GM10248 (cell line): Measurements from ENCODE around the gene OIP5.
"Not testable (repeated sequence)": the region's sequence is repeated elsewhere in the genome, so short reads cannot be mapped to it uniquely, and the experiment has no call there.

Experiments
- CTCF ChIA-PET: fragments of 300-600 bp; sonication (Branson Sonifier 250); formaldehyde crosslinking; extraction: SDS; loops from one replicate; lab custom pipeline; 2021; ENCODE audit warnings: antibody characterized with exemption; lab: Yijun Ruan, JAX
- POLR2A ChIA-PET: fragments of 350-650 bp; sonication (Branson Sonifier 250); formaldehyde crosslinking; extraction: SDS; loops from one replicate; lab custom pipeline; 2020; ENCODE audit warnings: antibody characterized with exemption; lab: Yijun Ruan, JAX
- DNase-seq: peaks from one replicate; pipeline ENCODE4 v3.0.0; 2012; ENCODE audit errors: extremely low spot score
- TF ChIP-seq, protein P1 (sequence below): IDR thresholded peaks from 2 replicates; pipeline ENCODE4 v1.5.1; 2012; ENCODE audit warnings: mild to moderate bottlenecking, low read depth; ENCODE audit errors: extremely low read depth, missing control alignments, control extremely low read depth

The OIP5 gene

DNA sequence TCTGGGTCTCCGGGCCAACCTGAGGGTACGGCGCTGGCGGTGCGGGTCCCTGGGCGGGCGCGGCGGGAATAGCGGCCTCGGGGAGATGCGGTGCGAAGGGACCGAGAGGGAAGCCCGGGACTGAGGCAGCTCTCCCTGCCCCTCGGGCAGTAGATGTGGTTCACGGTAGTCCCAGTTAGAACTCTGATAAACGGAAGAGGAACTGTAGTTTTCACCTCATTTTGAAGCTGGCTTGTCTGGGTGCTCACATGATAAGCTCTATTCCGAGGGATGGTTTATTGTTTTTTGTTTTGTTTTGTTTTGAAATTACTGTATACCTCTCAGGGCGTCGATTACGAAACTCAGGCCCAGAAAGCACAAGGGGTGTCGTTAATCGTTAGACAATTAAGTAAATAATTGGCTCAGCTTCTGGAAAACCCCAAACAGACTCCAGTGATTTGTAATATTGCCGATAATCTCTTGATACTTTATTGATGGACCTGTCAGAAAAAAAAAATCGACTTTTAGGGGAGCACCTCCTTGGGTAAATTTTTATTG, 703 bp upstream of the OIP5 start:
- POLR2A ChIA-PET: interaction anchor here (1.0 kb wide), 1 partner anchor 10 kb away, joined by 9 read pairs; no protein-coding TSS in a partner anchor
- CTCF ChIA-PET: interaction anchor here (0.7 to 2.0 kb wide), 15 partner anchors 9 to 474 kb away, joined by 3 to 8 read pairs (median 3); partner anchors contain the start of gene VPS18
- TF ChIP-seq, protein P1, sequence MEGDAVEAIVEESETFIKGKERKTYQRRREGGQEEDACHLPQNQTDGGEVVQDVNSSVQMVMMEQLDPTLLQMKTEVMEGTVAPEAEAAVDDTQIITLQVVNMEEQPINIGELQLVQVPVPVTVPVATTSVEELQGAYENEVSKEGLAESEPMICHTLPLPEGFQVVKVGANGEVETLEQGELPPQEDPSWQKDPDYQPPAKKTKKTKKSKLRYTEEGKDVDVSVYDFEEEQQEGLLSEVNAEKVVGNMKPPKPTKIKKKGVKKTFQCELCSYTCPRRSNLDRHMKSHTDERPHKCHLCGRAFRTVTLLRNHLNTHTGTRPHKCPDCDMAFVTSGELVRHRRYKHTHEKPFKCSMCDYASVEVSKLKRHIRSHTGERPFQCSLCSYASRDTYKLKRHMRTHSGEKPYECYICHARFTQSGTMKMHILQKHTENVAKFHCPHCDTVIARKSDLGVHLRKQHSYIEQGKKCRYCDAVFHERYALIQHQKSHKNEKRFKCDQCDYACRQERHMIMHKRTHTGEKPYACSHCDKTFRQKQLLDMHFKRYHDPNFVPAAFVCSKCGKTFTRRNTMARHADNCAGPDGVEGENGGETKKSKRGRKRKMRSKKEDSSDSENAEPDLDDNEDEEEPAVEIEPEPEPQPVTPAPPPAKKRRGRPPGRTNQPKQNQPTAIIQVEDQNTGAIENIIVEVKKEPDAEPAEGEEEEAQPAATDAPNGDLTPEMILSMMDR: no peak
- DNase-seq: peak; percentile 63

DNA sequence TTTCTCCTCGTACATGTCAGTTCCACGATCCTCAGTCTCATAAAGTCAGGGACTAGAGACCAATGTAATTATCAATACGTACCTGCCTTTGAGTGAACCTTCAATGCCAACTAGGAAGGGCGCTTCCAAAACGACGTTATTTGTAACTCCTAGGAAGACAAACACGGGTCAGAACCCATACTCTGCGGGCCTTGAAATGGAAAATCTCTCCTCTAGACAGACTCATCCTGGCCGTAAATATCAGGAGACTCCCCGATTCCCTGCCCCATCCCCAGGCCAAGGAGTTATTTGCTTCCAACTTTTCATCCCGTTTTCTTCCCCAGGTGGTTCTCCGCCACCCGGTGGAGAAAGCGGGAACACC, 578 bp downstream of the OIP5 start:
- ChIA-PET CTCF (interaction anchor here (1.0 to 1.7 kb wide), 8 partner anchors 9 to 429 kb away, joined by 3 to 6 read pairs (median 3); no protein-coding TSS in a partner anchor), POLR2A (interaction anchor here (1.0 kb wide), 1 partner anchor 9 kb away, joined by 9 read pairs; no protein-coding TSS in a partner anchor)
- DNase-seq: no peak
- TF ChIP-seq, protein P1: peak; percentile 61

DNA sequence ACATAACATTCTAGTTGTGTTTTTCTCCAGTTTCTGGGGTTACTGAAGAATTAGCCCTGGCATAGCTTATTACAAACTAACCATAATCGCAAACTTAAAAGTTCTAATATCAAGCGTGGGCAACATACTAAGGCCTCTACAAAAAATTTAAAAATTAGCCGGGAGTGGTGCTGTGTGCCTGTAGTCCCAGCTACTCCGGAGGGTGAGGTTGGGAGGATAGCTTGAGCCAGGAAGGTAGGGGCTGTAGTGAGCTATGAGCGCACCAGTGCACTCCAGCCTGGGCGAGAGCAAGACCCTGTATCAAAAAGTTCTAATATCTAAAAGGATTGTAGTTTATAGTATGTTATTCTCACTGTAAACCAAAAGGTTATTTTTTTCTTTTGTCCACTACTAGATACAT, 1.1 kb downstream of the OIP5 start:
- POLR2A ChIA-PET: no interaction called here
- CTCF ChIA-PET: interaction anchor here (1.0 to 1.7 kb wide), 6 partner anchors 8 to 427 kb away, joined by 3 to 6 read pairs (median 4); no protein-coding TSS in a partner anchor
- TF ChIP-seq, protein P1: no peak
- no peak for DNase-seq

DNA sequence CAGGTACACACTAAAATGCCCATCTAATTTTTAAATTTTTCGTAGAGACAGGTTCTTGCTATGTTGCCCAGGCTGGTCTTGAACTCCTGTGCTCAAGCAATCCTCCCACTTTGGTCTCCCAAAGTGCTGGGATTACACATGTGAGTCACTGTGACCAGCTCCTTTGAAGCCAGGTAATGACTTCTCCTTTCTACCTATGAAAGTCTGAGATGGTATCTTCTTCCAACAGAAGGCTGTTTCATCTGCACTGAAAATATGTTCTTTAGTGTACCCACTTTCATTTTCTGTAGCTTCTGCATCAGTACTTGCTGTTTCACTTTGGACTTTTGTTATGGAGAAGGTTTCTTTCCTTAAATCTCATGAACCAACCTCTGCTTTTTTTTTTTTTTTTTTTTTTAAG, 8.8 kb downstream of the OIP5 start:
- TF ChIP-seq, protein P1: no peak
- ChIA-PET POLR2A (interaction anchor here (0.6 to 1.6 kb wide), 4 partner anchors 9 to 48 kb away, joined by 3 to 9 read pairs (median 6); partner anchors contain the start of genes NUSAP1 and OIP5), CTCF (interaction anchor here (1.2 to 2.2 kb wide), 5 partner anchors 8 to 465 kb away, joined by 3 to 9 read pairs (median 4); partner anchors contain the start of genes NUSAP1 and OIP5)
- DNase-seq: peak; percentile 33

DNA sequence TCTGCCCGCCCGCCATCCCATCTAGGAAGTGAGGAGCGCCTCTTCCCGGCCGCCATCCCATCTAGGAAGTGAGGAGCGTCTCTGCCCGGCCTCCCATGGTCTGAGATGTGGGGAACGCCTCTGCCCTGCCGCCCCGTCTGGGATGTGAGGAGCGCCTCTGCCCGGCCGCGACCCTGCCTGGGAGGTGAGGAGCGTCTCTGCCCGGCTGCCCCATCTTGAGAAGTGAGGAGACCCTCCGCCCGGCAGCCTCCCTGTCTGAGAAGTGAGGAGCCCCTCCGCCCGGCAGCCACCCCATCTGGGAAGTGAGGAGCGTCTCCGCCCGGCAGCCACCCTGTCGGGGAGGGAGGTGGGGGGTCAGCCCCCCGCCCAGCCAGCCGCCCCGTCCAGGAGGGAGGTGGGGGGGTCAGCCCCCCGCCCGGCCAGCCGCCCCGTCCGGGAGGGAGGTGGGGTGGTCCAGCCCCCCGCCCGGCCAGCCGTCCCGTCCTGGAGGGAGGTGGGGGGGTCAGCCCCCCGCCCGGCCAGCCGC, 11.5 kb downstream of the OIP5 start:
- POLR2A ChIA-PET: not testable (repeated sequence)

DNA sequence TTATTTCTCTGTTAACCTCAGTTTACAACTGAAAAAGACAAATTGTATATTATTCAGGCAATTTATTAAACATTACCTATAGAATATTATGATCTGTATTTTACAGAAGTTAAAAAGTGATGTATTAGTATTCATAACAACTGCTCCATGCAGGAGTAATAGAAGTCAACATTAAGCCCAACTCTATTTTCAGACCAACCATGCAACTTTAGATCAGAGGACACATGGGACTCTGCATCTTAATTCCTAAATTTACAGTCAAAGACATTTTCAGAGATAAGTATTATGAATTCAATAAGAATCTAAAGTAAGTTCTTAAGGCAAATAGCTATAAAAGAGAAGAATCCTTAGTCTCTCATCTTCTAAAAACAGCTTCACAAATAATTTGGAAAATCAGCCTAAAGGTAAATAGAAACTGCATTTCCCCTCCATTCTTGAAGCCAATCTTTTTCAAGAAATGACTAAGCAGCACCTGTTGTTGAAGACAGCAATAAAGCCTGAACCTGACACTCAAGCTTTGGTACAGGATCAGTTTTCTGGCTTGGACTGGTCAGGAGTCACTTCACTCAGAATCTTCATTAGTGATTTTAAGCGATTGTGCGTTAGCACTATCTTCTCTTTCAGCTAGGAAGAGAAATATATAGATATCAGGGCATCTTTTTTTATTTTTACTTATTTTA, 23.0 kb downstream of the OIP5 start:
- CTCF ChIA-PET: interaction anchor here (0.9 to 2.4 kb wide), 7 partner anchors 8 to 26 kb away, joined by 3 to 9 read pairs (median 4); no protein-coding TSS in a partner anchor
- TF ChIP-seq, protein P1: no peak
- POLR2A ChIA-PET: no interaction called here
- DNase-seq: no peak

More for the DNA sequence above, 11.5 kb downstream of the OIP5 start:
- DNase-seq: not testable (repeated sequence)
- CTCF ChIA-PET: interaction anchor here (0.8 kb wide), 1 partner anchor 11 kb away, joined by 3 read pairs; no protein-coding TSS in a partner anchor
